HCT116 (cell line): ENCODE data around the gene JSRP1. TPM values are rescaled to one million over a fixed set of nuclear protein-coding genes. Genes with fewer than 3 reads are reported as not detected.

Source experiments
- ATAC-seq: fragments of 200-7000 bp; cut with Tn5 transposase; 2 replicates; pipeline ENCODE4 v1.9.1; 2020; ENCODE audit warnings: mild to moderate bottlenecking, moderate library complexity
- BruUV-seq: library from RNA; stranded (reverse); fragments of 400-500 nt; replicated peaks from 2 replicates; lab custom pipeline; 2021; lab: Mats Ljungman, UMichigan
- CTCF ChIA-PET: fragments of 300-600 bp; sonication (Branson Sonifier 250); formaldehyde crosslinking; loops from one replicate; lab custom pipeline; 2021; ENCODE audit warnings: antibody characterized with exemption; lab: Charles Lee
- POLR2A ChIA-PET: fragments of 300-600, 350-600 bp; sonication (Branson Sonifier 250); formaldehyde crosslinking; loops from one replicate; lab custom pipeline; 2021; ENCODE audit warnings: antibody characterized with exemption; lab: Charles Lee
- RAD21 ChIA-PET, 2 experiments: fragments of 300-600 bp; sonication (Branson Sonifier 250); formaldehyde crosslinking; loops; one replicate each; lab custom pipeline; 2023; ENCODE audit warnings: low total read pairs in 2 of 2; ENCODE audit not compliant: uncharacterized antibody in 2 of 2, unreplicated experiment in 2 of 2, low non-redundant PET in 1 of 2; lab: Charles Lee
- DNase-seq: peaks from one replicate; pipeline ENCODE4 v3.0.0-alpha.2; 2010; ENCODE audit warnings: low read depth, low spot score
- H2AFZ ChIP-seq: fragments of 200-600 bp; shearing (Covaris generic), sonication (generic); 2 replicates; pipeline ENCODE4 v1.6.1; 2017; ENCODE audit warnings: low read depth, mixed run types, mixed read lengths, antibody characterized with exemption, low read length; ENCODE audit not compliant: poor library complexity, severe bottlenecking
- H3K27ac ChIP-seq: 2 replicates; pipeline ENCODE4 v1.5.1; 2012; ENCODE audit warnings: low read depth, low read length
- H3K27me3 ChIP-seq: fragments of 200-600 bp; sonication (generic); 2 replicates; pipeline ENCODE4 v1.6.1; 2016; ENCODE audit warnings: mixed run types, low read length, mixed read lengths; ENCODE audit not compliant: insufficient read depth
- H3K36me3 ChIP-seq, 2 experiments: fragments of 200-500 bp in 1 of 2; fragments of 200-600 bp in 1 of 2; sonication (Bioruptor generic) in 1 of 2; sonication (generic) in 1 of 2; 2 replicates each; pipeline versions ENCODE4 v1.5.1 to v1.6.1; 2014 to 2016; ENCODE audit warnings: low read length in 2 of 2, inconsistent platforms in 1 of 2, mixed read lengths in 1 of 2, mixed run types in 1 of 2; ENCODE audit not compliant: insufficient read depth in 2 of 2, control insufficient read depth in 1 of 2
- H3K4me1 ChIP-seq, 2 experiments: fragments of 200-600 bp in 1 of 2; sonication (generic) in 1 of 2; 2 replicates each; pipeline versions ENCODE4 v1.5.1 to v1.6.1; 2012 to 2017; ENCODE audit warnings: low read length in 2 of 2, inconsistent platforms in 1 of 2, mild to moderate bottlenecking in 1 of 2, mixed read lengths in 1 of 2, mixed run types in 1 of 2, moderate library complexity in 1 of 2; ENCODE audit not compliant: insufficient read depth in 2 of 2, control insufficient read depth in 1 of 2
- H3K4me2 ChIP-seq: fragments of 200-600 bp; sonication (generic); 2 replicates; pipeline ENCODE4 v1.6.1; 2017; ENCODE audit warnings: mixed run types, low read length, mixed read lengths
- H3K4me3 ChIP-seq, 2 experiments: fragments of 200-600 bp in 1 of 2; sonication (generic) in 1 of 2; replicated peaks in 1 of 2; 2 replicates each; pipeline ENCODE4 v1.5.1; 2011 to 2016; ENCODE audit warnings: low read length in 2 of 2, control low read depth in 1 of 2, low read depth in 1 of 2, mild to moderate bottlenecking in 1 of 2, mixed read lengths in 1 of 2, mixed run types in 1 of 2
- H3K79me2 ChIP-seq: fragments of 200-600 bp; sonication (generic); 2 replicates; pipeline ENCODE4 v1.6.1; 2017; ENCODE audit warnings: mild to moderate bottlenecking, mixed run types, low read length, moderate library complexity, mixed read lengths; ENCODE audit not compliant: insufficient read depth
- H3K9ac ChIP-seq: fragments of 200-600 bp; sonication (generic); 2 replicates; pipeline ENCODE4 v1.6.1; 2016; ENCODE audit warnings: low read length, mixed read lengths
- H3K9me2 ChIP-seq: fragments of 200-600 bp; sonication (generic), shearing (Covaris generic); 2 replicates; pipeline ENCODE4 v1.6.1; 2017; ENCODE audit warnings: mixed run types, mild to moderate bottlenecking, moderate library complexity; ENCODE audit not compliant: insufficient read depth
- H3K9me3 ChIP-seq, 2 experiments: fragments of 200-500 bp in 1 of 2; fragments of 200-600 bp in 1 of 2; sonication (Bioruptor generic) in 1 of 2; sonication (generic) in 1 of 2; 2 replicates each; pipeline ENCODE4 v1.6.1; 2014 to 2017; ENCODE audit warnings: low read length in 2 of 2, mixed read lengths in 2 of 2, inconsistent platforms in 1 of 2, low read depth in 1 of 2, mild to moderate bottlenecking in 1 of 2, mixed run types in 1 of 2, moderate library complexity in 1 of 2; ENCODE audit not compliant: control insufficient read depth in 1 of 2, insufficient read depth in 1 of 2
- H4K20me1 ChIP-seq: fragments of 200-600 bp; sonication (generic), shearing (Covaris generic); 2 replicates; pipeline ENCODE4 v1.6.1; 2017; ENCODE audit warnings: mixed run types, mild to moderate bottlenecking, moderate library complexity; ENCODE audit not compliant: insufficient read depth
- CBX3 ChIP-seq: IDR thresholded peaks from 2 replicates; pipeline ENCODE4 v1.6.1; 2012; ENCODE audit warnings: low read depth
- EGR1 ChIP-seq: IDR thresholded peaks from 2 replicates; pipeline ENCODE4 v1.6.1; 2012; ENCODE audit warnings: low read depth
- EZH2 ChIP-seq: fragments of 200-600 bp; sonication (generic); IDR thresholded peaks from 2 replicates; pipeline ENCODE4 v1.6.1; 2017; ENCODE audit warnings: antibody characterized with exemption, mixed run types
- POLR2A ChIP-seq: IDR thresholded peaks from 2 replicates; pipeline ENCODE4 v1.7.0; 2011; ENCODE audit warnings: borderline replicate concordance; ENCODE audit not compliant: insufficient read depth, insufficient read length; ENCODE audit errors: extremely low read depth
- ZNF274 ChIP-seq: fragments of 200-500 bp; sonication (Bioruptor generic); IDR thresholded peaks from 2 replicates; pipeline ENCODE4 v1.6.1; 2014; ENCODE audit warnings: mild to moderate bottlenecking, low read depth, low read length, inconsistent platforms
- intact Hi-C: fragments of 100-400 bp; cut with micrococcal nuclease; formaldehyde crosslinking; loops from 2 replicates; pipeline ENCODE4 v1.10.0; 2022
- total RNA-seq: library from RNA; stranded (reverse); gene quantifications from one replicate; pipeline ENCODE4 v1.2.1, GENCODE V29; 2021; ENCODE audit not compliant: unreplicated experiment
- TF ChIP-seq, protein P1 (sequence below), 3 experiments: fragments of 200-600 bp in 1 of 3; sonication (generic) in 1 of 3; IDR thresholded peaks in 2 of 3; conservative IDR thresholded peaks in 1 of 3; 2 replicates each; pipeline ENCODE4 v1.5.1; 2012 to 2017; ENCODE audit warnings: low read depth in 2 of 3, low read length in 2 of 3, antibody characterized with exemption in 1 of 3, borderline replicate concordance in 1 of 3, control low read depth in 1 of 3, mild to moderate bottlenecking in 1 of 3, mixed read lengths in 1 of 3, mixed run types in 1 of 3, moderate library complexity in 1 of 3; ENCODE audit not compliant: insufficient read depth in 1 of 3
- TF ChIP-seq, protein P2 (sequence below): IDR thresholded peaks from 2 replicates; pipeline ENCODE4 v1.6.1; 2011; ENCODE audit warnings: mild to moderate bottlenecking, low read length, moderate library complexity; ENCODE audit not compliant: insufficient replicate concordance; ENCODE audit errors: extremely low read depth
- TF ChIP-seq, protein P3 (sequence below): IDR thresholded peaks from 2 replicates; pipeline ENCODE4 v1.6.1; 2012

The JSRP1 gene
- total RNA-seq, 1 experiment from 2014 or later, result 0.30 TPM

DNA sequence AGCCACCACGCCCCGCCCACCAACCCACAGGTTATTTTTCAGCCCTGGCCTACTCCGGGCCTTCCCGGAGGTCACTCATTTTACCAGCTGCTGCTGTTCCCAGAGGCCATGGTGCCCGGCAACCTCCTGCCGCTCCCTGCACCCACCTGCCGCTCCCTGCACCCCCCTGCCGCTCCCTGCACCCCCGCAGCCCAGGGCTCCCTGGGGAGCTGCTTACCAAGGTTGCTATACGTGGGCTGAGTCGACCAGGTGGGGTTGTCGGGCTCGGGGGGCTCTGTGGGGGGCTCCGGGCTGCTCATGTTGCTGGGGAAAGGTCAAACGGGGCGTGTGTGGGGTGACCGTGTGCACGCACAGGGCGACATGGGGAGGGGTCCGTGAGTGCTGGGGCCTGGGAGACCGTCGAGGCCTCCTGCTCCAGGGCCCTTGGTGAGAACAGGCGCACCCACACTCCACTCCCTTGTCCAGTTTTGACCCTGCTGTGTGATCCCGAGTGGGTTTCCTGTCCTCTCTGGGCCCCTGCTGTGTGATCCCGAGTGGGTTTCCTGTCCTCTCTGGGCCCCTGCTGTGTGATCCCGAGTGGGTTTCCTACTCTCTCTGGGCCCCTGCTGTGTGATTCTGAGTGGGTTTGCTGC is 24.5 kb upstream of the JSRP1 start (continued):
- TF ChIP-seq, protein P1, sequence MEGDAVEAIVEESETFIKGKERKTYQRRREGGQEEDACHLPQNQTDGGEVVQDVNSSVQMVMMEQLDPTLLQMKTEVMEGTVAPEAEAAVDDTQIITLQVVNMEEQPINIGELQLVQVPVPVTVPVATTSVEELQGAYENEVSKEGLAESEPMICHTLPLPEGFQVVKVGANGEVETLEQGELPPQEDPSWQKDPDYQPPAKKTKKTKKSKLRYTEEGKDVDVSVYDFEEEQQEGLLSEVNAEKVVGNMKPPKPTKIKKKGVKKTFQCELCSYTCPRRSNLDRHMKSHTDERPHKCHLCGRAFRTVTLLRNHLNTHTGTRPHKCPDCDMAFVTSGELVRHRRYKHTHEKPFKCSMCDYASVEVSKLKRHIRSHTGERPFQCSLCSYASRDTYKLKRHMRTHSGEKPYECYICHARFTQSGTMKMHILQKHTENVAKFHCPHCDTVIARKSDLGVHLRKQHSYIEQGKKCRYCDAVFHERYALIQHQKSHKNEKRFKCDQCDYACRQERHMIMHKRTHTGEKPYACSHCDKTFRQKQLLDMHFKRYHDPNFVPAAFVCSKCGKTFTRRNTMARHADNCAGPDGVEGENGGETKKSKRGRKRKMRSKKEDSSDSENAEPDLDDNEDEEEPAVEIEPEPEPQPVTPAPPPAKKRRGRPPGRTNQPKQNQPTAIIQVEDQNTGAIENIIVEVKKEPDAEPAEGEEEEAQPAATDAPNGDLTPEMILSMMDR (IDR thresholded peaks at IDR 0.05 in 2 of 3, conservative IDR thresholded peaks at IDR 0.05 in 1 of 3; ENCODE audit: borderline replicate concordance in 1 of 3, insufficient read depth in 1 of 3, low read depth in 2 of 3, low read length in 2 of 3), result no peak
- TF ChIP-seq EGR1 (no peak), ZNF274 (no peak)

DNA sequence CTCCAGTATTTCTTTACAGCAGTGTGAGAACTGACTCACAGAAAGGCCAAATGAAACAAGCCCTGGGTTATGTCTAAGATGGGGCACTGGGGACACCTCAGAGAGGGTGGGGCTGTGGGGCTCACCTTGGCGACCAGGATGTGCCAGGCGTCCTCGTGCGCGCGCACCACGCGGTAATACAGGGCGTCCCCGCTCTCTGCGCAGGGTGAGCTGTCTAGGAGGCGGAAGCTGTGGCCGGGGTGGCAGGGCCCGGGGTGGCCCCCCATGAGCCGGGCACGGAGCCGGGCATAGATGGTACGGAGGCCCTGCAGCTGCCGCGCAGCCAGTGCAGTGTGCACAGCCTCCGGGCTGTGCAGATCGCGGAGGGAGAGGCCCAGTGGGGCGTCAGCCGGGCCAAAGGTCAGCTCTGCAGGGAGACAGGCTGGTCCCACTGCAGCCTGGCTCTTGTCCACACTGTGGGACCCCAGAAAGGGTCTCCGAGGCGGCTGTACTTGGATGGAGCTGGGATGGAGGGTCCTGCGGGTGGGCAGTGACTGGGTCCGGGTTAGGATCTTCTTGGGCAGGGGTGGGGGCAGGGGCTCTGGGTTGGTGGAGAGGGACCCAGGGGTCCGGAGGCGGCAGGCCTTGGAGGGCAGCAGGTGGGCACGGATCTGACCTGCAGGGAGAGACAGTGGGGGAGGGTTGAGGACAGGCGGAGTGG is 22.4 kb upstream of the JSRP1 start:
- H2AFZ ChIP-seq, result no peak overlapping the region
- intact Hi-C loops, result loop anchor here (5.0 kb wide), 1 partner anchor 334 kb away; no protein-coding TSS in a partner anchor
- no TSS peak for BruUV-seq

More for the DNA sequence above, 22.4 kb upstream of the JSRP1 start:
- H3K4me1 ChIP-seq, result peaks cover 5 to 28% of the 10 kb centered on the region in 2 experiments; a peak in 3 of 4 replicates
- H3K27me3 ChIP-seq, result no peaks in the 10 kb centered on the region
- H3K27ac ChIP-seq, result no peak overlapping the region
- no peak for DNase-seq
- H3K9me2 ChIP-seq, result no peaks in the 10 kb centered on the region
- ChIA-PET POLR2A (no interaction called here), CTCF (no interaction called here), RAD21 (no interaction called here)
- H3K4me2 ChIP-seq, result no peak overlapping the region
- ATAC-seq, result no peak
- no peak overlapping the region for H3K9ac ChIP-seq
- TF ChIP-seq POLR2A (no peak), EZH2 (no peak), CBX3 (no peak)
- TF ChIP-seq, protein P2, sequence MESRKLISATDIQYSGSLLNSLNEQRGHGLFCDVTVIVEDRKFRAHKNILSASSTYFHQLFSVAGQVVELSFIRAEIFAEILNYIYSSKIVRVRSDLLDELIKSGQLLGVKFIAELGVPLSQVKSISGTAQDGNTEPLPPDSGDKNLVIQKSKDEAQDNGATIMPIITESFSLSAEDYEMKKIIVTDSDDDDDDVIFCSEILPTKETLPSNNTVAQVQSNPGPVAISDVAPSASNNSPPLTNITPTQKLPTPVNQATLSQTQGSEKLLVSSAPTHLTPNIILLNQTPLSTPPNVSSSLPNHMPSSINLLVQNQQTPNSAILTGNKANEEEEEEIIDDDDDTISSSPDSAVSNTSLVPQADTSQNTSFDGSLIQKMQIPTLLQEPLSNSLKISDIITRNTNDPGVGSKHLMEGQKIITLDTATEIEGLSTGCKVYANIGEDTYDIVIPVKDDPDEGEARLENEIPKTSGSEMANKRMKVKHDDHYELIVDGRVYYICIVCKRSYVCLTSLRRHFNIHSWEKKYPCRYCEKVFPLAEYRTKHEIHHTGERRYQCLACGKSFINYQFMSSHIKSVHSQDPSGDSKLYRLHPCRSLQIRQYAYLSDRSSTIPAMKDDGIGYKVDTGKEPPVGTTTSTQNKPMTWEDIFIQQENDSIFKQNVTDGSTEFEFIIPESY, result no peak
- TF ChIP-seq, protein P3, sequence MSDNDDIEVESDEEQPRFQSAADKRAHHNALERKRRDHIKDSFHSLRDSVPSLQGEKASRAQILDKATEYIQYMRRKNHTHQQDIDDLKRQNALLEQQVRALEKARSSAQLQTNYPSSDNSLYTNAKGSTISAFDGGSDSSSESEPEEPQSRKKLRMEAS, result no peak
- H3K36me3 ChIP-seq, result peaks cover 3 to 6% of the 10 kb centered on the region in 2 experiments; a peak in 1 of 4 replicates
- H4K20me1 ChIP-seq, result 0 out of 2 replicates have a peak, but pooled peaks cover under 1% of the 10 kb centered on the region
- no peak overlapping the region for H3K4me3 ChIP-seq
- no peaks in the 10 kb centered on the region for H3K9me3 ChIP-seq
- peaks cover 8% of the 10 kb centered on the region for H3K79me2 ChIP-seq
